GM23248 (cell line): Measurements from ENCODE around the gene ZNF358.

Experiments
- EZH2 ChIP-seq: fragments of 200-600 bp; sonication (generic); IDR thresholded peaks from 2 replicates; pipeline ENCODE4 v1.6.1; 2018; ENCODE audit warnings: antibody characterized with exemption, mild to moderate bottlenecking; ENCODE audit not compliant: insufficient read depth, poor library complexity, severe bottlenecking
- EZH2phosphoT487 ChIP-seq: fragments of 200-600 bp; sonication (generic); IDR thresholded peaks from 2 replicates; pipeline ENCODE4 v1.6.1; 2018; ENCODE audit warnings: antibody characterized with exemption, moderate library complexity, mild to moderate bottlenecking, low read depth; ENCODE audit not compliant: insufficient read depth

DNA sequence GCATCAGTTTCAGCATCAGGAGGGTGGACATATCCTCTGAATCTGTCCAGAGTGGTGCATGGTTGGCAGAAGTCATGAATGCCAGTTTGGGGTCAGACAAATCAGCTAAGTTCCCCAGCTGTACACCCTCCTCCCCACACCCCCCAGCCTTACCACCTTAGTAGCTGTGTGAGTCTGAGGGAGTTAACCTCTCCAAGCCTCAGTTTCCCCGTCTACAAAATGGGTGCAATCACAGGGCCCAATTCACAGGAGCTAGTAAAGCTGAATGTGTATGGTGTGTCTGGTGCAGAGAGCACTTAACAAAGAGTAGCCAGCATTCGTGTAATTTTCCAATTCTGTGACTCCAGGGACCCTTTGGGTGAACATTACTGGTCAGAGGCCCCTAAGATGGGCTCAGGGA, 13.4 kb upstream of the ZNF358 start:
- TF ChIP-seq EZH2 = no peak
- no peak for TF ChIP-seq EZH2phosphoT487
